ENCODE data around the gene BTRC. TPM values are rescaled to one million over a fixed set of nuclear protein-coding genes. Genes with fewer than 3 reads are reported as not detected.
A peak's percentile ranks its signal among the peaks of the same experiment; 100 is the strongest.

The BTRC gene
- total and polyA plus RNA-seq, 10 of the 15 experiments (the other 5 are each of a cell fraction or from before 2014, with no cell fraction given), result 2.2 to 18.6 (median 8.6) TPM

DNA sequence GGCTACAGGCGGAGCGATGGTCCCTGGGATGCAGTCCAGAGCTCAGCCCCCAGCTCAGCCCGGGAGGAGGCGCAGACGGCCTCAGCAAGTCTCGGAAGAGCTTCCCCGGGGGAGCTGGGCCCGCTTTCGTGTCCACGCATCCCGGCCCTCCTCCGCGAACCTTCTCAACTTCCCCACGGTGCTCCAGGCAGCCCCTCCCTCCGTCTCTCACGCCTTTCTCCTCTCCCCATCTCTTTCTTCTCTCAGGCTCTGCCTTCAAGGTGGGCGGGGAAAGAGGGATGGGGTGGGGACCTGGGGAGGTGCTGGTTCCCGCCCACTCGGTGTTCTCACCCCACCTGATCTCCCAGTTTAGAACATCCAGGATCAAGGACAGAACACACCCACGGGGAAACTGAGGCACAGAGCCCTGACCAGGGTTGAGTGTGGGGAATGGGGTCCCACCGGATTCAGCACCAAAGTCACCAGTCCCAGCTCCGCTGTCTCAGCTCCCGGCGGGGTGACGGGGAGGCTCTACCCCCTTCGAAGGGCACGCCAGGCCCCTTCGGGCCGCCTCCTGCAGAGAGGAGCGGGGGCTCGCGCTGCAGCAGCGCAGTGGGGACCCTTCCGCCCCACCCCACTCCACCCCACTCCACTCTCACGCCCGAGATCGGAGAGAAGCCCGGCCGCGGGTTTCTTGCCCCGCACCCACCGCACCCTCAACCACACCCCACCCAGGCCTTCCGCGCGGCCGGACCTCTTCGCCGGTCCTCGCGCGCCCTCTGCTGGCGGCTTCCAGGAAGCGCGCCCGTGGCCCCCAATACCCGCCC is 215.9 kb downstream of the BTRC start (continued):
- TF ChIP-seq, protein P1, sequence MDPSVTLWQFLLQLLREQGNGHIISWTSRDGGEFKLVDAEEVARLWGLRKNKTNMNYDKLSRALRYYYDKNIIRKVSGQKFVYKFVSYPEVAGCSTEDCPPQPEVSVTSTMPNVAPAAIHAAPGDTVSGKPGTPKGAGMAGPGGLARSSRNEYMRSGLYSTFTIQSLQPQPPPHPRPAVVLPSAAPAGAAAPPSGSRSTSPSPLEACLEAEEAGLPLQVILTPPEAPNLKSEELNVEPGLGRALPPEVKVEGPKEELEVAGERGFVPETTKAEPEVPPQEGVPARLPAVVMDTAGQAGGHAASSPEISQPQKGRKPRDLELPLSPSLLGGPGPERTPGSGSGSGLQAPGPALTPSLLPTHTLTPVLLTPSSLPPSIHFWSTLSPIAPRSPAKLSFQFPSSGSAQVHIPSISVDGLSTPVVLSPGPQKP (IDR thresholded peaks at IDR 0.05; ENCODE audit: low read depth, low read length), result no peak
- TF ChIP-seq IKZF2 (IDR thresholded peaks at IDR 0.05) (peak in 1 of 2 experiments; percentile 26; a peak in 1 of 4 replicates), SREBF2 (IDR thresholded peaks at IDR 0.05; ENCODE audit: low read length) (no peak), SIX5 (IDR thresholded peaks at IDR 0.05; ENCODE audit: low read depth, low read length, severe bottlenecking) (no peak), ZNF217 (IDR thresholded peaks at IDR 0.05) (no peak), SMC3 (IDR thresholded peaks at IDR 0.05; ENCODE audit: borderline replicate concordance, low read length) (peak; percentile 69), E2F4 (IDR thresholded peaks at IDR 0.05; ENCODE audit: low read depth, low read length) (no peak), TBL1XR1 (IDR thresholded peaks at IDR 0.05; ENCODE audit: low read depth, low read length) (no peak), IRF5 (IDR thresholded peaks at IDR 0.05; ENCODE audit: borderline replicate concordance) (peak; percentile 42; the same call in 1 of the 2 replicates), MTA3 (IDR thresholded peaks at IDR 0.05; ENCODE audit: borderline replicate concordance, low read length) (no peak), RFX5 (IDR thresholded peaks at IDR 0.05; ENCODE audit: low read depth, low read length) (no peak), NFXL1 (IDR thresholded peaks at IDR 0.05; ENCODE audit: borderline replicate concordance) (no peak), SUZ12 (IDR thresholded peaks at IDR 0.05; ENCODE audit: unreplicated experiment) (no peak), RELA (IDR thresholded peaks at IDR 0.05; ENCODE audit: borderline replicate concordance, partially characterized antibody) (no peak), NFIC (IDR thresholded peaks at IDR 0.05; ENCODE audit: low read depth, low read length) (no peak), NR2F1 (conservative IDR thresholded peaks at IDR 0.05) (0 out of 2 replicates have a peak, but pooled peaks have one; percentile 17), REST (IDR thresholded peaks at IDR 0.05; ENCODE audit: low read depth, low read length) (no peak), POLR2A (IDR thresholded peaks at IDR 0.05; ENCODE audit: low read depth, low read length) (no peak; the same call in 1 of the 2 replicates), BACH1 (IDR thresholded peaks at IDR 0.05; ENCODE audit: borderline replicate concordance) (peak; percentile 50; the same call in 1 of the 2 replicates), ESRRA (IDR thresholded peaks at IDR 0.05; ENCODE audit: low read length) (no peak), GABPA (IDR thresholded peaks at IDR 0.05; ENCODE audit: low read depth) (no peak)
- TF ChIP-seq, protein P2, sequence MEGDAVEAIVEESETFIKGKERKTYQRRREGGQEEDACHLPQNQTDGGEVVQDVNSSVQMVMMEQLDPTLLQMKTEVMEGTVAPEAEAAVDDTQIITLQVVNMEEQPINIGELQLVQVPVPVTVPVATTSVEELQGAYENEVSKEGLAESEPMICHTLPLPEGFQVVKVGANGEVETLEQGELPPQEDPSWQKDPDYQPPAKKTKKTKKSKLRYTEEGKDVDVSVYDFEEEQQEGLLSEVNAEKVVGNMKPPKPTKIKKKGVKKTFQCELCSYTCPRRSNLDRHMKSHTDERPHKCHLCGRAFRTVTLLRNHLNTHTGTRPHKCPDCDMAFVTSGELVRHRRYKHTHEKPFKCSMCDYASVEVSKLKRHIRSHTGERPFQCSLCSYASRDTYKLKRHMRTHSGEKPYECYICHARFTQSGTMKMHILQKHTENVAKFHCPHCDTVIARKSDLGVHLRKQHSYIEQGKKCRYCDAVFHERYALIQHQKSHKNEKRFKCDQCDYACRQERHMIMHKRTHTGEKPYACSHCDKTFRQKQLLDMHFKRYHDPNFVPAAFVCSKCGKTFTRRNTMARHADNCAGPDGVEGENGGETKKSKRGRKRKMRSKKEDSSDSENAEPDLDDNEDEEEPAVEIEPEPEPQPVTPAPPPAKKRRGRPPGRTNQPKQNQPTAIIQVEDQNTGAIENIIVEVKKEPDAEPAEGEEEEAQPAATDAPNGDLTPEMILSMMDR (IDR thresholded peaks at IDR 0.05 in 2 of 3, conservative IDR thresholded peaks at IDR 0.05 in 1 of 3; ENCODE audit: control insufficient read depth in 2 of 3, extremely low read depth in 1 of 3, insufficient read depth in 1 of 3, low read depth in 3 of 3, low read length in 3 of 3), result peak; percentile 47 to 88 (median 81)

All from GM12878 (cell line).